Fibroblast of lung (primary cell): ENCODE data around the gene KRT33A. TPM values are rescaled to one million over a fixed set of nuclear protein-coding genes. Genes with fewer than 3 reads are reported as not detected.
A peak's percentile ranks its signal among the peaks of the same experiment; 100 is the strongest.

ENCODE experiments used
- DNase-seq, 2 donors: peaks; one replicate each; pipeline versions ENCODE4 v3.0.0 to v3.0.0-alpha.2; 2010; ENCODE audit warnings: low read depth in 2 of 2
- H2AFZ ChIP-seq: 2 replicates; pipeline ENCODE4 v1.5.1; 2012; ENCODE audit warnings: low read length, control low read depth, inconsistent platforms
- H3K27ac ChIP-seq: 2 replicates; pipeline ENCODE4 v1.5.1; 2011; ENCODE audit warnings: low read length, control low read depth; ENCODE audit not compliant: insufficient read depth
- H3K27me3 ChIP-seq: 2 replicates; pipeline ENCODE4 v1.5.1; 2011; ENCODE audit warnings: mild to moderate bottlenecking, low read length; ENCODE audit not compliant: control insufficient read depth, insufficient read depth
- H3K36me3 ChIP-seq: 2 replicates; pipeline ENCODE4 v1.5.1; 2011; ENCODE audit warnings: low read length; ENCODE audit not compliant: control insufficient read depth, insufficient read depth
- H3K4me1 ChIP-seq: 2 replicates; pipeline ENCODE4 v1.5.1; 2011; ENCODE audit warnings: low read length; ENCODE audit not compliant: control insufficient read depth, insufficient read depth; ENCODE audit errors: extremely low read depth
- H3K4me2 ChIP-seq: 2 replicates; pipeline ENCODE4 v1.5.1; 2011; ENCODE audit warnings: low read length, control low read depth; ENCODE audit not compliant: insufficient read depth; ENCODE audit errors: extremely low read depth
- H3K4me3 ChIP-seq, 4 experiments: fragments of 200-600 bp in 1 of 4; sonication (generic) in 1 of 4; replicated peaks in 1 of 4; 2 replicates each; pipeline ENCODE4 v1.5.1; 2011 to 2016; ENCODE audit warnings: low read length in 4 of 4, low read depth in 3 of 4, mild to moderate bottlenecking in 3 of 4, control low read depth in 2 of 4, inconsistent platforms in 1 of 4, mixed read lengths in 1 of 4; ENCODE audit not compliant: insufficient read depth in 1 of 4; ENCODE audit errors: control extremely low read depth in 1 of 4
- H3K79me2 ChIP-seq: 2 replicates; pipeline ENCODE4 v1.5.1; 2012; ENCODE audit warnings: mild to moderate bottlenecking, low read length, inconsistent platforms; ENCODE audit not compliant: control insufficient read depth, insufficient read depth
- H3K9ac ChIP-seq: 2 replicates; pipeline ENCODE4 v1.5.1; 2011; ENCODE audit warnings: mild to moderate bottlenecking, low read length, control low read depth; ENCODE audit not compliant: insufficient read depth
- H3K9me3 ChIP-seq: 2 replicates; pipeline ENCODE4 v1.5.1; 2012; ENCODE audit warnings: low read depth, low read length; ENCODE audit not compliant: control insufficient read depth, insufficient read depth
- H4K20me1 ChIP-seq: 2 replicates; pipeline ENCODE4 v1.5.1; 2011; ENCODE audit warnings: low read length; ENCODE audit not compliant: control insufficient read depth, insufficient read depth; ENCODE audit errors: extremely low read depth
- CTCF ChIP-seq, 2 donors: IDR thresholded peaks in 1 of 2; conservative IDR thresholded peaks in 1 of 2; 1 replicate in 1 of 2; 2 replicates in 1 of 2; pipeline ENCODE4 v1.5.1; 2011 to 2012; ENCODE audit warnings: low read length in 2 of 2, control low read depth in 1 of 2, inconsistent platforms in 1 of 2, low read depth in 1 of 2, mild to moderate bottlenecking in 1 of 2
- EZH2 ChIP-seq: IDR thresholded peaks from 2 replicates; pipeline ENCODE4 v1.5.1; 2012; ENCODE audit warnings: low read length, control low read depth, mild to moderate bottlenecking; ENCODE audit errors: missing control alignments
- polyA plus RNA-seq, 2 donors: library from polyadenylated mRNA; depleted of rRNA in 1 of 2; stranded (reverse) in 1 of 2; unstranded in 1 of 2; fragments of >200 nt; gene quantifications; 2 replicates each; pipeline ENCODE4 v1.2.1, GENCODE V29; 2011 to 2012; ENCODE audit warnings: missing spikeins in 1 of 2
- total RNA-seq: library from RNA; depleted of rRNA; stranded (reverse); fragments of >200 nt; gene quantifications from 2 replicates; pipeline ENCODE4 v1.2.1, GENCODE V29; 2014

Gene KRT33A
- total and polyA plus RNA-seq, 2 donors (not counting 1 experiment from before 2014, with no cell fraction given), result not detected

- H3K79me2 ChIP-seq, result no peaks in the 10 kb centered on the region
- no peak overlapping the region for H2AFZ ChIP-seq
- H3K36me3 ChIP-seq, result no peaks in the 10 kb centered on the region
- no peak overlapping the region for H3K4me2 ChIP-seq
- TF ChIP-seq EZH2 (no peak), CTCF (conservative IDR thresholded peaks at IDR 0.05 in 1 of 2, IDR thresholded peaks at IDR 0.05 in 1 of 2; ENCODE audit: low read depth in 1 of 2, low read length in 2 of 2) (no peak)
- no peak overlapping the region for H3K4me3 ChIP-seq
- no peak overlapping the region for H3K9ac ChIP-seq
- no peaks in the 10 kb centered on the region for H3K9me3 ChIP-seq
- H4K20me1 ChIP-seq, result no peaks in the 10 kb centered on the region
- DNase-seq, result peak in 1 of 2 donors; percentile 89
- H3K4me1 ChIP-seq, result peaks cover 2% of the 10 kb centered on the region
- H3K27me3 ChIP-seq, result no peaks in the 10 kb centered on the region
- H3K27ac ChIP-seq, result no peak overlapping the region
Measured at GRCh38 chr17:41367426-41368075, 16.9 kb upstream of the KRT33A start.

GRCh38 chr17:41366070-41366469, 15.4 kb upstream of the KRT33A start:
- H3K4me1 ChIP-seq, result peaks cover 2% of the 10 kb centered on the region
- no peak overlapping the region for H3K27ac ChIP-seq
- no peak overlapping the region for H3K4me2 ChIP-seq
- no peaks in the 10 kb centered on the region for H3K9me3 ChIP-seq
- H3K79me2 ChIP-seq, result no peaks in the 10 kb centered on the region
- H3K36me3 ChIP-seq, result no peaks in the 10 kb centered on the region
- TF ChIP-seq EZH2 (no peak), CTCF (conservative IDR thresholded peaks at IDR 0.05 in 1 of 2, IDR thresholded peaks at IDR 0.05 in 1 of 2; ENCODE audit: low read depth in 1 of 2, low read length in 2 of 2) (no peak)
- no peak for DNase-seq
- no peaks in the 10 kb centered on the region for H4K20me1 ChIP-seq
- H3K4me3 ChIP-seq, result no peak overlapping the region
- no peak overlapping the region for H2AFZ ChIP-seq
- no peaks in the 10 kb centered on the region for H3K27me3 ChIP-seq
- no peak overlapping the region for H3K9ac ChIP-seq

- no peak overlapping the region for H3K9ac ChIP-seq
- H3K79me2 ChIP-seq, result no peaks in the 10 kb centered on the region
- no peaks in the 10 kb centered on the region for H3K36me3 ChIP-seq
Measured at GRCh38 chr17:41363881-41364280, 13.3 kb upstream of the KRT33A start.

More at GRCh38 chr17:41363881-41364280, 13.3 kb upstream of the KRT33A start:
- H3K27me3 ChIP-seq, result no peaks in the 10 kb centered on the region
- H3K27ac ChIP-seq, result no peak overlapping the region
- no peaks in the 10 kb centered on the region for H4K20me1 ChIP-seq
- peaks cover 2% of the 10 kb centered on the region for H3K4me1 ChIP-seq
- TF ChIP-seq EZH2 (no peak), CTCF (conservative IDR thresholded peaks at IDR 0.05 in 1 of 2, IDR thresholded peaks at IDR 0.05 in 1 of 2; ENCODE audit: low read depth in 1 of 2, low read length in 2 of 2) (no peak)
- H3K9me3 ChIP-seq, result no peaks in the 10 kb centered on the region
- H2AFZ ChIP-seq, result no peak overlapping the region
- no peak overlapping the region for H3K4me3 ChIP-seq
- H3K4me2 ChIP-seq, result no peak overlapping the region
- no peak for DNase-seq
